GM21390 (cell line): Measurements from ENCODE around the gene DAB1.
"Not testable (repeated sequence)": the region's sequence is repeated elsewhere in the genome, so short reads cannot be mapped to it uniquely, and the experiment has no call there.

Experiments
- ATAC-seq: cut with Tn5 transposase; IDR thresholded peaks from one replicate; pipeline ENCODE4 v1.9.1; 2021; ENCODE audit not compliant: unreplicated experiment

DAB1 gene

DNA sequence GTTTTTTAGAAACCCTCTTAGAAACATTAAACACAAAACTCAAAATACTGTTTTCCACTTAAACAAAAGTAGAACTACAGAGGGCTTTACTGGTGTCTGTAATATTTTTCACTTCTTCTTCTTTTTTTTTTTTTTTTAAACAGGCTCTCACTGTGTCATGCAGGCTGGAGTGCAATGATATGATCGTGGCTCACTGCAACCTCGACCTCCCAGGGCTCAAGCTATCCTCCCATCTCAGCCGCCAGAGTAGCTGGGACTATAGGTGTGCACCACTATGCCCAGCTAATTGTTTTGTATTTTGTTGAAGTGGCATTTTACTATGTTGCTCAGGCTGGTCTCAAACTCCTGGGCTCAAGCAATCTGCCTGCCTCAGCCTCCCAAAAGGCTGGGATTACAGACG lies 194.8 kb downstream of the DAB1 start:
- ATAC-seq = no peak

DNA sequence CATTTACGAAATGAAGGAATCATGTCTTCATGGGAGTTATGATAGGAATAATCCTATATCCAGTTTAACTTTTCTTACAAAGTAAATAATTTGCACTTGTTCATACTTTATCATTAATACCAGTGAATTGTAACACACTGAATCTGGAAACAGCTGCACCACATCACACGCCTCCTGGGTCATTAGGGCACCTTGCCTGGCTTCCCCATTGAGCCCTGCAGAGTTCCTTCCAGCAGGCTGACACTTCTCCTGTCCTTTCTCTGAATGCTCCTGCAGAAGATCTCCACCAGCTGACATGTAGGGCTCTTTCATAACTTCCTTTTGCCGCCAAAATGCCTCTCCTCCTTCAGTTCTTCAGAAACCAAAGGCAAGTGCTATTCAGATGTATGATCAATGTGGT lies 201.1 kb downstream of the DAB1 start:
- no peak for ATAC-seq

DNA sequence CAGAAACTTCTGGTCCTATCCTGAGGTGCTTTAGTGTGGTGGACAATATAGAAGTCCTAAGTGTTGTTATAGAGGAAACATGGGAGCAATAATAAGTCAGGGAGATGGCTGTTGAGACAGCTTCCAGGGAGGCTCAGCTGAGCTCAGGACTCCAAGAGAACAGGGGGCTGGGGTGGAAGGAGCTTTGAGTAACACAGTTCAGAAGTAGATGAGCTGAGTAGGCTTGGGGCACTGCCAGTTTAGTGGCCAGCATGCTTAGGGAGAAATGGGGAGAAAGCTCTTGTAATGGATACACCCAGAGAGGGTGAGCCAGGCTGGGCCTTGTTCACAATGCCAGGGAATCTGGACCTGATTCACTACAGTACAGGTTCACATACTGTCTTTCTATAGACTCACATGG lies 201.6 kb downstream of the DAB1 start:
- ATAC-seq = no peak

DNA sequence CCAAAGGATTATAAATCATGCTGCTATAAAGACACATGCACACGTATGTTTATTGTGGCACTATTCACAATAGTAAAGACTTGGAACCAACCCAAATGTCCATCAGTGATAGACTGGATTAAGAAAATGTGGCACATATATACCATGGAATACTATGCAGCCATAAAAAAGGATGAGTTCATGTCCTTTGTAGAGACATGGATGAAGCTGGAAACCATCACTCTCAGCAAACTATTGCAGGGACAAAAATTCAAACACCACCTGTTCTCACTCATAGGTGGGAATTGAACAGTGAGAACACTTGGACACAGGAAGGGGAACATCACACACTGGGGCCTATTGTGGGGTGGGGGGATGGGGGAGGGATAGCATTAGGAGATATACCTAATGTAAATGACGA lies 203.0 kb downstream of the DAB1 start:
- not testable (repeated sequence) for ATAC-seq

DNA sequence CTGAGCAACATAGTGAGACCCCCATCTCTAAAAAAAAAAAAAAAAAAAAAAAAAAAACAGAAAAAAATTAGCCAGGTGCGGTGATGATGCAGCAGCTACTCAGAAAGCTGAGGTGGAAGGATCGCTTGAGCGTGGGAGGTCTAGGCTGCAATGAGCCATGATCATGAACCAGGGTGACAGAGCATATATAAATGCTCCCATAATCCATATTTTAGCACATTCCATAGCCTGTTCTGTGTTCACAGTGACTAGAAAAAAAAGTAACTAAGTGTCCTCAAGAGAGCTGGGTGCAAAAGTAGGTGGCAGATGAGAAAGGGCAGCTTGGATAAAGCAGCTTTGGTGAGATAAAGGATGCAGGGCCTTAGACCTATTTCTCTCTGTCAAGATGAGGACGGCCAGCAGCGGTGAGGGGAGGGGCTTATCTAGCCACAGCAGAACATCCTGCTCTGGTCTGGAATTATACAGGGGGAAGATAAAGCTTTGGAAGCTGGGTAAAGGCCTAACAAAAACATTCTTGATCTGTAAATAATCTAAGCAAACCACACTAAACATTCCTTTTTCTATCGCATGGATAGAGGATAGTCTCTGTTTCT lies 205.3 kb downstream of the DAB1 start:
- no peak for ATAC-seq

DNA sequence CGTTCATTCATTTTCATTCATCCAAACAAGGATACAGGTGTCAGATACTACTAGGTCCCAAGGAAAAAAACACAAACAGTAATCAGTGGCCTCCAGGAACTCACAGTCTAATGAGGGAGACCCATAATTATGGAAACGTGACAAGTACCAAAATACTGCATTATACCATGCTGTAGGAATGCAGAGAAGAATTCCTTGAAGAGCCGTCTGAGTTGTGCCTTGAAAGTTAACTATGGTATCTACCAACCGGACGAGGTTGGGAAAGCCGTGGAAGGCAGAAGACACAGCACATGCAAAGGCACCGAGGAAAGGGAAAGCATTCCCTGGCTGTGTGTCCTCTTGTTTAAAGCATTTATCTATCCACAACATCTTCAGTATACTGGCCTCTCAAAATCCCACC lies 206.0 kb downstream of the DAB1 start:
- ATAC-seq = no peak

DNA sequence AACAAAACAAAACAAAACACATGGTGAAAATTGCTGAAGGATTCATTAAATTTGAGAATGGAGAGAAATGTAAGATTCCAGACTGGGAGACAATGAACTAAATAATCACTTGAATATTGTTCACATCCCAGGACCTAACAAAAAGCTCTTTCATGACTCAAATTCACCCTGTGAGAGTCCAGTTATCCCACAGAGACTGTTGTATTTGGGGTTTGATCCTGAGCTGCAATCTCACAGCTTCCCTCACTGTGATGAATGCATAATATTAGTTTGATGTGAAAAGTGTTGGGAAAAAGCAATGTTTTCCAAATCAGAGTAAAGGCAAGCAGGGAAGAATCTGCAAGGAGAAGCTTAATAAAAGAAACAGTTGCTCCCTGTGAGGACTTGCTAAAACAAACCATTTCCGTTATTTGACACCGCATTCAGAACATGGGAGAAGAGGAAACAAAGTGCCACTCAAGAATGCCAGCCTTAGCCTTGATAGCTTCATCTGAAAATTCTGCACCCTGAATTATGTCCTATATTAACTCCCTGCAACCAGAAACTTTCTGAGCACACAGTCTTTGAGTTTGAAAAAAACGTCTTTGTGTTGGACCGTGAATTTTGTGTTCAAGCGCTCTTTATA lies 208.8 kb downstream of the DAB1 start:
- no peak for ATAC-seq

DNA sequence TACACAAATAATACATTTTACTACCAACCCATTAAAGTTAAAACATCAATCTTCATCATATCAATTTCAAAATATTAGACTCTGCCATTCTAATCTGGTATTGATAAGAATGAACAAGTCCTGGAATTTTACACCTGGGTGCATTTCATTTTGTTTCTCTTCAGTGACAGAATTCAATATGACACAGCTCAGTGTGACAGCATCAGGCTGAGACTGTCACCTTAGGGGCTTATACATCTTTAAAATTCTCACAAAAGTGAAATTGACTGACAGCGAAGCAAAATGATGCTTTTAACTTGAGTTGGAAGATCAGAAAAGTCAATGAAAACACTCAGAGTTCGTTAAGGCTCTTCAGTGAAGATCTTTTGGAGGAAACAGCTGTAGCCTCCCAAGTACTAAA lies 213.0 kb downstream of the DAB1 start:
- no peak for ATAC-seq

DNA sequence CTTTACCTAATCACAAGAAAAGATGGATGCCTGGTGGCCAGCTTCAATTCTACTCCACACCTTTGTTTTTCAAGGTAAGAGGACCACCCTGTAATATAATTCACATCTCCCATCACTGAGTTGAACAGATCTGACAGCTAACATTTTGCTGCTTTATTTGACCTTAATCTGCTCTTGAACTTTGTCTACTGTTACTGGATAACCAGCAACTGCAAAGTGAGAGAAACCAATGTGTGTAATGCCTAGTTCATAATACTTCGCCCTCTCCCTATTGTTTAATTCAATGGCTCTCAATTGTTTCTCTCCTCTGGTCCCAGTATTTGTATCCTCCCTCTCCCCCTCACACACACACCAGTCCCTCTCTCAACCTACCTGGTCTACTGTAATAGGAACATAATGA lies 214.4 kb downstream of the DAB1 start:
- ATAC-seq = no peak

DNA sequence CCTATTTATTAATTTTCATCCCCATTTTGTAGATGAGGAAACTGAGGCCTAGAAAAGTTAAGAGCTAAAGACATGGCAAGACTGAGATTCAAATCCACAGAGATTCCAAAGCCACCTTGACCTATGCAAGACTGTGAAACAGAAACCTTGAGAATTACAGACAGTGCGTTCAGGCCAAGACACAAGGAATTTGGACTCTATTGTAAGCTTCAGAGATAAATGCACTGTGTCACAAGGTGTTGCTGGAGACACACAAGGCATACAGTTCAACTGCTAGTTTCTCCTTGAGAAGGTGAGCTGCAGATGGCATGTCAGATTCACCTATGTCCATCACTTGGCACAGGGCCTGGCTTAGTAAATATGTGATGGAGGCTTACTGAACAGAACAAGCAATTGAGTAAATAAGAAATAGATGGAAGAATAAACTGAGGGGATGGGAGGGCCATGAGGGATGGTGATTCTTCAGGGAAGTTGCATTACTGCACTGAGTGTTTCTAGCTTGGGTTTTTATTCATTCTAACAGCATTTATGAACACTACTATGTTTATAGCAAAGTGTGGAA lies 215.0 kb downstream of the DAB1 start:
- ATAC-seq = no peak

DNA sequence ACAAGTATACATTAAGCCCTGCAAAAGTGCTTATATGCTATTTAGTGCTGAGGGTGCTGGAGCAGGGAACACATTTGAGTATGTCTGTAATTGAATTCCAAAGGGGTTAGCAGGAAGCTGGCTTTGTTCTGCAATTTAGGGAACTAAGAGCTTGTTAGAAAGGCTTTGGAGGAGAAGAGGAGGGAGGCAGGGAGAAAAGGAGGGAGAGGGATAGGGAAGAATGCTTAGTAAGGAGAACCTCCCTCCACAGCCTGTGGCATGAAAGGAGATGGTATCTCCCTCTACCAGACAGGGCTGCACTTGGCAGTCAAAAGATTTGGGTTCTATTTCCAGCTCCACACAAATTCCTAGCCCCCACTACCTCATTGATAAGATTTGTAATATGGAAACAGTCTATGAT lies 217.8 kb downstream of the DAB1 start:
- no peak for ATAC-seq

DNA sequence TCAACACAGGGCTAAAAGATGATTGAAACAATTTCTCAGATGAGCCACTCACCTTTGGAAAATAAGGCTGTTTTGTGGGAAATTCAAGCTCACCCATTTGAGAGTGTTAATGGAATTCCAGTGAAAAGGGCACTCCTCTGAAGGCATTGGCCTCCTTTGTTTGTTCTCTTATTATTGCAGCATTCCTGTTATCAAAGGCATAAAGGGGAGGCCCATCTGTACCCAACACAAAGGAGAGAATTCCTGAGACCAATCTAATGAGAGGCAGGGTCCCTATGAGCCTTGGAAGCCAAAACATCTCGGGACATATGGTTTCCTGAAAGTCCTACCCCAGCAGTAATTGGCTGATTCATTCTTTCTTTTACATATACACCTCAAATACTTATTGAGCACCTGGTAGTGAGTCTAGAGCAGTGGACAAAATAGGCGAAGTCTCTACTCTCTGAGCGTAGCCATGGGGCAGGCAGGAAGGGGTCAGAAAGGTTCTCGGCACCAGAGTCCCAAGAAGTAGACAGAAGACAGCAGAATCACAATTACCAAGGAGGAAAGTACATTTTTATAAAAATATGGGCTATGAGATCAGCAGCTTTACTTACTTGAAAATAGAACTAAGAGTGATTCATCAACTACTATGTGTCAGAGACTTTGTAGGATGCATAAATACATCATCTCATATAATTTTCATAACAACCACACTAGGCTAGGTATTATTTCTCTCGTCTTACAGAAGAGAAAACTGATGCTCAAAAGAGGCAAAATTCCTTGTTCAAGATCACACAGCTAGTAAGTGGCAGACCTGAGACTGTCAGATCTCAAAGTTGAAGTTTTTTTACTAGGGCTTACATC lies 218.7 kb downstream of the DAB1 start:
- ATAC-seq = no peak

DNA sequence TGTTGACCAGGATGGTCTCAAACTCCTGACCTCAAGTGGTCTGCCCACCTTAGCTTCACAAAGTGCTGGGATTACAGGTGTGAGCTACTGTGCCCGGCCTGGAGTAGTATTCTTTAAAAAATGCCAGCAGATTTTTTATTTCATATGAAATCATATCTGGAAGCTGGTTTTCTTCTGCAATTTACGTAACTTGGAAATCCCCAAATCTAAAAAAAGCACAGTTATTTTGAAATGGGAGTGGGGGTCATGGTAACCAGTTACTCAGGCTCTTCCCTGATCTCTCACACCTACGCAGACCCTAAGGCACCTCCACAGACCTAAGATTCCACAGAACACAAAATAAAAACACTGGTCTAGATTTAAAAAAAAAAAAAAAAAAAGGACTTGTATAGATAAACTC lies 219.8 kb downstream of the DAB1 start:
- no peak for ATAC-seq

DNA sequence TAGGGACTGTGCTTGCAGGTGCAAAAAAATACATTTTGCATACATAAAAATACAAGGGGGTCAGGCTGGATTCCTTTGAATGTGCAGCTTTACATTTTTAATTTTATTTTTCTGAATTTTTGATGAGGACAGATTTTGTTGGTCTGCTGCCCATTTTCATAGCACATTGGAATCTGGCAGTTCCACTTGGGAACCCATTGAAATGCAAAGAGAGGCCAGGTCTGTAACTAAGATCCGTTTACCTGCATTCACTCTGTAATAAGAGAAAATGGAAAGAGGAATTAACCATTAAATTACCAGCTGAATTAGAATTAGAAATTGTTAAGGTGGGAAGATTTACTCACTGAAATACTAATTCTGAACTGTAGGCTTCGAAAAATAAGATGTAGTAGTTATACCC lies 221.6 kb downstream of the DAB1 start:
- no peak for ATAC-seq

DNA sequence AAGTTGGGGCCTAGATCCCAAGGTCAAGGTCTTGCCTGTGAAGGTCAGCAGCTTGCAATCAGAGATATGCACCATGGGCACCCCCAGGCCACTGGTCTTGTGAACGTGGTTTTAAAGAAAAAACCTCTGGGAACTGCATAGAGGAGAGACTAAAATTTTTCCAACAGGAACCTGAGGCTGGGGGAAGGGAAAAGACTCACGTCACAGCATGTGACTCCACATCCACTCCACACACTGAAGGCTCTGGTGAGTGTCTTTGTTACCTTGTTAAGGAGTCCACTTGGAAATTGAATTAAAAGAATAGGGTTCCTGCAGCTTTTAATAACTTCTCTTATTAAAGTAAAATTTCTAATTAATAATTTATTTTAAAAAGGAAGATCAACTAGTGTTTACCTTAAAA lies 224.9 kb downstream of the DAB1 start:
- ATAC-seq = no peak

DNA sequence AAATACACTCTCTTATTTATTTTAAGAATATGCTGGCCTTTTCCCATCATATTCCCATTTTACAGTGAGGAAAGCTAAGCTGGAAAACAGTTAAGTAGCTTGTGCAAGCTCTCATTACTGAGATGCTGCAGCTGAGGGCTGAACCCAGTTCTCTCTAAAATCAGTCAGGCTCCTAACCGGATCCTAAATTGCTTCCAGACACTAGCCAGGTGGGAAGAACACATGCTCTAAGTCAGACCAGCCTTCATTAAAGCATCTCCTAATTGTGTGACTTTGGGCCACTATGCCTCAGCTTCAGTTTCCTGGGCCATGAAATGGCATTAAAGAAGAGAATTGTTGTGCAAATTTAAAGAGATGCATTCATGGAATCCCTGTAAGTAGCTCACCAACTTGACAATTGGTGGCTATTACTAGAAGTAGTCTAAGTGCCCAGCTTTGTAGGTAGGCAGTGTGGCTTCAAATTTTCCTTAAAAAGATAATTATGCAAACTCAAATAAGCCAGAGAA lies 228.4 kb downstream of the DAB1 start:
- no peak for ATAC-seq

DNA sequence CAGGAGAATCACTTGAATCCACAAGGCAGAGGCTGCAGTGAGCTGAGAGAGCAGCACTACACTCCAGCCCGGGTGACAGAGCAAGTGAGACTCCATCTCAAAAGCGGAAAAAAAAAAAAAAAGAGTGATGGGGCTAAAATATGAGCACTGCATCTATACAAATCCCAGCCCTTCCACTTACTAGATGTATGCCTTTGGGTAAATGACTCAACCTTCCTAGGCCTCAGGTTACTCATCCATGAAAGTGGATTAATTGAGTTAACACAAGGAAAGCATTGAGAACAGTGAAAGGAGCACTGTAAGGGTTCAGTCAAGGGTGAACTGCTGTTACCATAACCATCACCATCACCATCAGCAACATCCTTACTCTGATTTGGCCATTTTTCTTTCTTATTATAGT lies 231.6 kb downstream of the DAB1 start:
- no peak for ATAC-seq

DNA sequence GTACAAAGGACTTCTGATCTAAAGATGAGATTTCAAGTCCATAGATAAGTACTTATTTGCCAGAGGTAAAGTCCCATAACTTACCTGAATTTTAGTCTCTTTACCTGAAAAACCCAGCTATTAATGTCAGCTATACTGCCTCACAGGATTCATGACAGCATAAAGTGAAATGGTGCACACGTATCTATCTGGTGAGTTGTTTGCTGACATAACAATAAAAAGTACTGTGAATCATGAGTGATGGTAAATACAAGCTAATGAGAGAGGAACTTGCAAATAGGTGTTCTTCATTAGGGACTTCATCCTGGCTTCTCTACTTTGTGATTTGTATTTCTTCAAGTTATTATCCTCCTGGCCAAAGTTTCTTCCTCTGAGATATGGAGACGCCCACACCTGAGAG lies 233.0 kb downstream of the DAB1 start:
- no peak for ATAC-seq

DNA sequence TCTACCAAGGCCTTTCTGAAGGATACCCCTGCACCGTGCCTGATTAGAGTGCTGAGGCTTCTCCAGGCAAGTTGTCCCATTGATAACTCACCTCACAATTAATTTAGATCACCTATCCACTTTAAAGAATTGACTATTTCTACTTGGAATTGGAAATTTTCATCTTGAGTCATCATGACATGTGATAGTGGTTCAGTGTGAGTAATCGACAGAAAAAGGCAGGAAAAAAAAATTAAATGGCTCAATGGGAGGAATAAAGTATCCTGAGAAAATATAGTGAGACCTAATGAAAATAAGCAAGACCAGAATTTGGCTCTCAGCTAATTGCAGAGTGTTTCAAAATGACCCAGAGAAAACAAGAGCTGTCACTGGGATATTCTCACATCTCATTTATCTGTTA lies 235.7 kb downstream of the DAB1 start:
- ATAC-seq = no peak

DNA sequence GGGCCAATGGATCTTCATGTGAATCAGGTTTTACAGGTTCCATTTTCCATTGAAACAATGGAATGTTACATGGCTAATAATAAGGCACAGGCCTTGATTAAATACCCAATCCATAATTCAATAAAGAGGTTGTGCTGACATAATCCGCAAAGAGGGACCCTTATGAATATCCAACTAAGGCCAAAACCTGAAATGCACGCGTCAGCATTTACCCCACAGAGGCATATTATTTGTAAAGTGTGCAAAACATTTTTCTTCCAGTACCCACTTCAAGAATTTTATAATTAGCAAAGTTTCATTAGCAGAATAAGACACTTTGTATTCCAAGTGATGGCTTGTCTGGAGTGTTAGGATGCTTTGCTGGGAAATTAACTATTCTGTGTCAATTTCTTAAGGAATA lies 237.4 kb downstream of the DAB1 start:
- no peak for ATAC-seq

DNA sequence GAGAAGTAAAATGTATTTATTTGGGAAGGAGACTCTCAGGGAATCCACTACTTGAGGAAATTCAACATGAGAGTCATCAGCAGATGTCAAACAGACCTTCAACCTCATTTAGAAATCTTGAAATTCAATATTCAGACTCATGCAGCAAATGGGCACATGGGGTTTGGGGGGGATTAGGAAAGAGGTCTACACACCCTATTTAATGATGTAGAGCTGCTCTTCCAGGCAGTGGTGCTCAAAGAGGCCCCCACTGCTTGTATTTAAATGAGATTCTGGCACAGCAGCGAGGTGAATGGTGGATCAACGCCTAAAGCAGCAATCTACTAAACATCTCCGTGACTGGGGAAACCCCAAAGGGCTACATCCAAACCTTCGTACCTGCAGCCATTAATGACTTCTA lies 244.9 kb downstream of the DAB1 start:
- no peak for ATAC-seq

DNA sequence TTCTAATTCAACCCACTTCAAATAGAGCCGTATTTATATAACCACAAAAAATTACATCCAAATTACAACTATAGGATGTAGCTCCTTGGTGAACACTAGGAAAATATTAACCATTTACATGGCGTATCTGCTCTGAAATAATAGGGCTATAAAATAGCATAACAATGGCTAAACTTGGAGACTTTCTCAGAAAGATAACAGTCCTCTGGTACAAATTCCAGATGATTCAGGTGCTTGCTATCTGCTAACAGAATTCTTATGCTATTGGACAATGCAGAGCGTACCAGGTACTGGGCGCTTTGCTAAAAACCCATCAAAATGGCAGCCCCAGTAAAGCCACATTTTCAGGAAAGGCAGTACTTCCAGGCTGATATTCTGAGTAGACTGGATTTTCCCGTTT lies 248.4 kb downstream of the DAB1 start:
- ATAC-seq = no peak
